A673 (cell line): ENCODE data around the gene CPED1. TPM values are rescaled to one million over a fixed set of nuclear protein-coding genes. Genes with fewer than 3 reads are reported as not detected.

Experiments
- BruUV-seq: library from RNA; stranded (reverse); fragments of 400-500 nt; replicated peaks from 2 replicates; lab custom pipeline; 2021; lab: Mats Ljungman, UMichigan
- CTCF ChIA-PET: fragments of 300-600 bp; sonication (Branson Sonifier 250); formaldehyde crosslinking; loops from one replicate; lab custom pipeline; 2022; ENCODE audit warnings: antibody characterized with exemption; lab: Charles Lee
- POLR2A ChIA-PET: fragments of 300-600 bp; sonication (Branson Sonifier 250); formaldehyde crosslinking; loops from one replicate; lab custom pipeline; 2022; ENCODE audit warnings: antibody characterized with exemption; ENCODE audit not compliant: low non-redundant PET; lab: Charles Lee
- DNase-seq: peaks from one replicate; pipeline ENCODE4 v3.0.0-alpha.2; 2015; ENCODE audit warnings: low spot score
- H3K27ac ChIP-seq: fragments of 200-600 bp; sonication (generic); 2 replicates; pipeline ENCODE4 v1.5.1; 2016; ENCODE audit warnings: mixed run types, low read depth, mild to moderate bottlenecking, mixed read lengths, antibody characterized with exemption, low read length; ENCODE audit not compliant: poor library complexity, severe bottlenecking
- H3K27me3 ChIP-seq: fragments of 200-600 bp; sonication (generic); replicated peaks from 2 replicates; pipeline ENCODE4 v1.6.1; 2017; ENCODE audit warnings: mixed run types, low read depth, mild to moderate bottlenecking, mixed read lengths, antibody characterized with exemption, low read length; ENCODE audit not compliant: insufficient read depth, poor library complexity
- H3K36me3 ChIP-seq: fragments of 200-600 bp; sonication (generic); 2 replicates; pipeline ENCODE4 v1.6.1; 2016; ENCODE audit warnings: mixed run types, mild to moderate bottlenecking, mixed read lengths, antibody characterized with exemption, low read length; ENCODE audit not compliant: insufficient read depth, poor library complexity, severe bottlenecking
- H3K4me1 ChIP-seq: fragments of 200-600 bp; sonication (generic); 2 replicates; pipeline ENCODE4 v1.6.1; 2017; ENCODE audit warnings: mixed run types, mild to moderate bottlenecking, mixed read lengths, antibody characterized with exemption, low read length; ENCODE audit not compliant: insufficient read depth, poor library complexity, severe bottlenecking
- H3K4me3 ChIP-seq: fragments of 200-600 bp; sonication (generic); 2 replicates; pipeline ENCODE4 v1.5.1; 2016; ENCODE audit warnings: low read depth, mixed run types, mild to moderate bottlenecking, mixed read lengths, low read length; ENCODE audit not compliant: poor library complexity, severe bottlenecking
- H3K9me3 ChIP-seq: fragments of 200-600 bp; sonication (generic); 2 replicates; pipeline ENCODE4 v1.6.1; 2016; ENCODE audit warnings: mixed run types, low read depth, mild to moderate bottlenecking, mixed read lengths, antibody characterized with exemption, low read length; ENCODE audit not compliant: poor library complexity, severe bottlenecking
- EZH2 ChIP-seq: fragments of 200-600 bp; sonication (generic); IDR thresholded peaks from 2 replicates; pipeline ENCODE4 v1.6.1; 2017; ENCODE audit warnings: borderline replicate concordance, low read depth, mild to moderate bottlenecking, mixed read lengths, antibody characterized with exemption, low read length; ENCODE audit not compliant: poor library complexity, severe bottlenecking
- intact Hi-C: fragments of 100-400 bp; cut with micrococcal nuclease; formaldehyde crosslinking; loops from one replicate; pipeline ENCODE4 v1.10.0; 2022; ENCODE audit not compliant: unreplicated experiment
- total RNA-seq: library from RNA; stranded (reverse); gene quantifications from 2 replicates; pipeline ENCODE4 v1.2.3, GENCODE V29; 2021
- TF ChIP-seq, protein P1 (sequence below): fragments of 300-800, 200-600 bp; sonication (generic); conservative IDR thresholded peaks from 2 replicates; pipeline ENCODE4 v1.5.1; 2017; ENCODE audit warnings: low read depth, mild to moderate bottlenecking, antibody characterized with exemption, low read length, moderate library complexity, mixed read lengths

CPED1 gene
- total RNA-seq, 1 experiment from 2014 or later: 0.15 TPM

DNA sequence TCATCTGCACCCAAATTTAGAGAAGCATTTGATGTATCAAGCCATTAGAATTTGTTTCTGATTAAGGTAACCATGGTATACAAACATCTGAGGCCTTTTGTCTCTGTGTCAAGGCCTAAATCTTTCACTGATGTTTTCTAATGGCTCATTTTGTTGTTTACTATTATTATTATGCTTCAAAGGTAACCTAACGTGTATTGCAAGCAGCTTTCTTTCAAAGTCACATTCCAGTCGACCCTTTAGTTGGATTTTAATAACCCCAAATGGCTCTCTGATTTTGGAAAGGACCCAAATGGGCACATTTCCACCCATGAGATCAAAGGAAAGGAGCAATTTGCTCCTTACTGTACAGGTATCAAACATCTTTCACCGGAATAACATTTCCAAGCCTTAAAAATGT lies 293.6 kb downstream of the CPED1 start:
- Histone ChIP-seq H3K4me3 (no peak overlapping the region), H3K4me1 (no peaks in the 10 kb centered on the region), H3K27me3 (no peaks in the 10 kb centered on the region), H3K36me3 (no peaks in the 10 kb centered on the region), H3K9me3 (no peaks in the 10 kb centered on the region), H3K27ac (no peak overlapping the region)
- DNase-seq: no peak
- POLR2A ChIA-PET: no interaction called here
- TF ChIP-seq EZH2: no peak
- TF ChIP-seq, protein P1, sequence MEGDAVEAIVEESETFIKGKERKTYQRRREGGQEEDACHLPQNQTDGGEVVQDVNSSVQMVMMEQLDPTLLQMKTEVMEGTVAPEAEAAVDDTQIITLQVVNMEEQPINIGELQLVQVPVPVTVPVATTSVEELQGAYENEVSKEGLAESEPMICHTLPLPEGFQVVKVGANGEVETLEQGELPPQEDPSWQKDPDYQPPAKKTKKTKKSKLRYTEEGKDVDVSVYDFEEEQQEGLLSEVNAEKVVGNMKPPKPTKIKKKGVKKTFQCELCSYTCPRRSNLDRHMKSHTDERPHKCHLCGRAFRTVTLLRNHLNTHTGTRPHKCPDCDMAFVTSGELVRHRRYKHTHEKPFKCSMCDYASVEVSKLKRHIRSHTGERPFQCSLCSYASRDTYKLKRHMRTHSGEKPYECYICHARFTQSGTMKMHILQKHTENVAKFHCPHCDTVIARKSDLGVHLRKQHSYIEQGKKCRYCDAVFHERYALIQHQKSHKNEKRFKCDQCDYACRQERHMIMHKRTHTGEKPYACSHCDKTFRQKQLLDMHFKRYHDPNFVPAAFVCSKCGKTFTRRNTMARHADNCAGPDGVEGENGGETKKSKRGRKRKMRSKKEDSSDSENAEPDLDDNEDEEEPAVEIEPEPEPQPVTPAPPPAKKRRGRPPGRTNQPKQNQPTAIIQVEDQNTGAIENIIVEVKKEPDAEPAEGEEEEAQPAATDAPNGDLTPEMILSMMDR: no peak
- intact Hi-C loops: no loop called here
- no TSS peak for BruUV-seq
- CTCF ChIA-PET: no interaction called here

DNA sequence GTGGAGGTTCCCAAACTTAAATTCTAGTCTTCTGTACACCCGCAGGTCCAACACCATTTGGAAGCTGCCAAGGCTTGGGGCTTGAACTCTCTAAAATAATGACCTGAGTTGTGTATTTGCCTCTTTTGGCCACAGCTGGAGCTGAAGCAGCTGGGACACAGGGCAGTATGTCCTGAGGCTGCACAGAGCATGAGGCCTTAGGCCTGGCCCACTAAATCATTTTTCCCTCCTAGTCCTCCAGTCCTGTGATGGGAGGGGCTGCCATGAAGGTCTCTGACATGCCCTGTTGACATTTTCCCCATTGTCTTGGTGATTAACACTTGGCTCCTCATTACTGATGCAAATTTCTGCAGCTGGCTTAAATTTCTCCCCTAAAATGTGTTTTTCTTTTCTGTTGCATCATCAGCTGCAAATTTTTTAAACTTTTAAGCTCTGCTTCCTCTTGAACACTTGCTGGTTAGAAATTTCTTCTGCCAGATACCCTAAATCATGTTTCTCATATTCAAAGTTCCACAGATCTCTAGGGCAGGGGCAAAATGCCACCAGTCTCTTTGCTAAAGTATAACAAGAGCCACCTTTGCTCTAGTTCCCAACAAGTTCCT lies 296.7 kb downstream of the CPED1 start:
- H3K27ac ChIP-seq: no peak overlapping the region
- H3K36me3 ChIP-seq: no peaks in the 10 kb centered on the region
- TF ChIP-seq EZH2: no peak
- TF ChIP-seq, protein P1: no peak
- intact Hi-C loops: no loop called here
- CTCF ChIA-PET: no interaction called here
- no peaks in the 10 kb centered on the region for H3K4me1 ChIP-seq
- no TSS peak for BruUV-seq
- POLR2A ChIA-PET: no interaction called here
- no peaks in the 10 kb centered on the region for H3K9me3 ChIP-seq
- H3K4me3 ChIP-seq: no peak overlapping the region
- no peaks in the 10 kb centered on the region for H3K27me3 ChIP-seq
- no peak for DNase-seq

DNA sequence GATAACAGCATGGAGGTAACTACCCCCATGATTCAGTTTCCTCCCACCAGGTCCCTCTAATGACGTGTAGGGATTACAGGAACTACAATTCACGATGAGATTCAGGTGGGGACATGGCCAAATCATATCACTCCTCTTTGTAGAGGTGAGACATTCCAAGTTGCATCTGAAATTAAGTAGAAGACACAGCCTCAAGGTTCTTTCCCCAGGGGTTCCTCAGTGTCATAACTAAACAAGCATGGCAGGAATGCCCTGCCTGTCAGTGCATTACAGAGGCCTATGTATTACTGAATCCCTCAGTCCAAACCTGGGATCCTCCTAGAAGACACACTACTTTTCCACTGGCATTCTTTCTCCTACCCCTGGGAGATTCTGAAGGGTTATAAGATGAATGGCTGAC lies 297.7 kb downstream of the CPED1 start:
- POLR2A ChIA-PET: no interaction called here
- Histone ChIP-seq H3K4me1 (no peaks in the 10 kb centered on the region), H3K27me3 (no peaks in the 10 kb centered on the region), H3K27ac (no peak overlapping the region), H3K4me3 (no peak overlapping the region), H3K36me3 (no peaks in the 10 kb centered on the region), H3K9me3 (no peaks in the 10 kb centered on the region)
- intact Hi-C loops: no loop called here
- TF ChIP-seq, protein P1: no peak
- TF ChIP-seq EZH2: no peak
- BruUV-seq: no TSS peak
- no peak for DNase-seq
- CTCF ChIA-PET: no interaction called here
